ENCODE results near the gene OAS2. TPM values are rescaled to one million over a fixed set of nuclear protein-coding genes. Genes with fewer than 3 reads are reported as not detected.
A peak's percentile ranks its signal among the peaks of the same experiment; 100 is the strongest.

Gene OAS2
- 10 to 100 TPM; 27.8 to 36.0 (median 34.9) TPM for total RNA-seq

DNA sequence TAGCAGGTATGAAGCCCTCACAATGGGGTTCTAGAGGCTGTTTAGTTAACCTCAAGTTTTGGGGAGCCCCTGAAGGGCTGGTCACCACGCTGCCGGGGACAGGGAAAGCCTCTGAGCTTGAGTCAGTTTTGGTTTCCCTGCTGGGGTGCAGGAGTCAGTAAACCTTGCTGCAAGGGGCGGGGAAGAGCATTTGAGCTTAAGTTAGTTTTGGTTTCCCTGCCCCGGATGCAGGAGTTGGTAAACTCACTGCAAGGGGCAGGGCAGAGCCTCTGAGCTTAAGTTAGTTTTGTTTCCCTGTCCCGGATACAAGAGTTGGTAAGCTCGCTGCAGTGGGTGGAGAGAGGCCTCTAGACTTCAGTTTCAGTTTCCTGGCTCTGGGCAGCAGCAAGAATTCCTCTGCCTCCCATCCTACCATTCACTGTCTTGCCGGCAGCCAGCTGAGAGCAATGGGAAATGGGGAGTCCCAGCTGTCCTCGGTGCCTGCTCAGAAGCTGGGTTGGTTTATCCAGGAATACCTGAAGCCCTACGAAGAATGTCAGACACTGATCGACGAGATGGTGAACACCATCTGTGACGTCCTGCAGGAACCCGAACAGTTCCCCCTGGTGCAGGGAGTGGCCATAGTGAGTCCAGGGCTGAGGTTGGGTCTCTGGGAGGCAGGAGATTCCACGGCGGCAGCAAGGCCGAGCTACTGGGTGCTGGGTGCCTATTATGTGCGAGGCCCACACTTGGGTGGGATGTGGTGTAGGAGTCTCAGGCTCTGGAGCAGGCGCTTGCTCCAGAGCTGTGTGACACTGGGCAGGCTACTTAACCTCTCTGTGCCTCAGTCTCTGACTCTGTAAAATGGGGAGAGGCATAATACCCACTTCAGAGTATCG is at the start of gene OAS2:
TSS of gene OAS2 (plus strand) at position 357 of the 878 bp plus-strand sequence. CDS start at position 447, 90 bp downstream.
- ATAC-seq (peak; percentile 94 to 95), DNase-seq (peak; percentile 68)
- Mint-ChIP-seq H3K27me3 (ENCODE audit: low read depth) (no peaks in the 10 kb centered on the region), H3K4me3 (peak within 1 kb of the TSS; percentile 98), H3K9me3 (peaks cover 7% of the 10 kb centered on the region), H3K4me1 (ENCODE audit: low read depth) (peaks cover 49% of the 10 kb centered on the region), H3K36me3 (ENCODE audit: insufficient read depth) (peaks cover 14% of the 10 kb centered on the region)

GRCh38 chr12:112928978-112929377 is 49.3 kb upstream of the OAS2 start:
- Mint-ChIP-seq H3K4me3 (no peak overlapping the region), H3K9me3 (peaks cover 9% of the 10 kb centered on the region), H3K36me3 (ENCODE audit: insufficient read depth) (peaks cover 9% of the 10 kb centered on the region), H3K4me1 (ENCODE audit: low read depth) (peaks cover 5% of the 10 kb centered on the region), H3K27me3 (ENCODE audit: low read depth) (no peaks in the 10 kb centered on the region)
- no peak for DNase-seq
- no peak for ATAC-seq

DNA sequence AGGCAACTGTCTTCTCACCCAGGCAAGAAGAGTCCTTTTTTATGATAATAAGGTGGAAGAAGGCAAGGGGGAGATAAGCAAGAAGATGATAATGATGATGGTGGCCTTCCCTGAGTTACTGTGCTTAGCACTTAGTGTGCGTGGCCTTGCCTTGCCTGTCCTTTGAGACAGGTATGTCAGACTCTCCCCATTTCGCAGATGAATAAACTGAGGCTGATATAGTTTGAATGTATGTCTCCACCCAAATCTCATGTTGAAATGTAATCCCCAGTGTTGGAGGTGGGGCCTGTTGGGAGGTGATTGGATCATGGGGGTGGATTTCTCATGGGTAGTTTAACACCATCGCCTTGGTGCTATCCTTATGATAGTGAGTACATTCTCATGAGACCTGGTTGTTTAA is 48.6 kb upstream of the OAS2 start:
- DNase-seq (no peak), ATAC-seq (no peak)
- H3K4me3 Mint-ChIP-seq = no peak overlapping the region
- H3K4me1 Mint-ChIP-seq (ENCODE audit: low read depth) = peaks cover 8% of the 10 kb centered on the region
- peaks cover 9% of the 10 kb centered on the region for H3K9me3 Mint-ChIP-seq
- H3K36me3 Mint-ChIP-seq (ENCODE audit: insufficient read depth) = peaks cover 7% of the 10 kb centered on the region
- H3K27me3 Mint-ChIP-seq (ENCODE audit: low read depth) = no peaks in the 10 kb centered on the region

DNA sequence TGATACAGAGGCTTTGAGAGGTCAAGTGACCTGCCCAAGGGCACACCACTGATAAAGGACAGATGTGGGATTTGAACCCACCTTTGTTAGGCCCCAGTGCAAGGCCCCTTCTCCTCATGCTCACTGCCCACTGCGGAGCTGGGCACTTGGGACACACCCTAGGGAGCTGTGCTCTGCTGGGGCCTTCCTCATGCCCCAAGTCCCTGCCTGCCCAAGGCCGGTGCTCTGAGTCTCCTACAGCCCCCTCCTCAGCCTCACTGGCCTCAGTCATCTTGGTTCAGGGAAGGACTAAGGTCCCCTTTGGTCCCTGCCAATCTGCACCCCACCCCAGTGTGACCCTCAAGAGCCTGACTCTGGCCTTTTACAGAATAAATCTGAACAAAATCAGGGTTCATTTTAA is 48.0 kb upstream of the OAS2 start:
- ATAC-seq (no peak), DNase-seq (no peak)
- peaks cover 5% of the 10 kb centered on the region for H3K36me3 Mint-ChIP-seq (ENCODE audit: insufficient read depth)
- no peaks in the 10 kb centered on the region for H3K27me3 Mint-ChIP-seq (ENCODE audit: low read depth)
- H3K4me1 Mint-ChIP-seq (ENCODE audit: low read depth) = peaks cover 7% of the 10 kb centered on the region
- peaks cover 9% of the 10 kb centered on the region for H3K9me3 Mint-ChIP-seq
- H3K4me3 Mint-ChIP-seq = no peak overlapping the region

- Mint-ChIP-seq H3K4me1 (ENCODE audit: low read depth) (peaks cover 15% of the 10 kb centered on the region), H3K9me3 (peaks cover 3% of the 10 kb centered on the region), H3K36me3 (ENCODE audit: insufficient read depth) (peaks cover 2% of the 10 kb centered on the region), H3K27me3 (ENCODE audit: low read depth) (no peaks in the 10 kb centered on the region), H3K4me3 (no peak overlapping the region)
- DNase-seq = no peak
- ATAC-seq = no peak
Observed at GRCh38 chr12:112932485-112933128, 45.7 kb upstream of the OAS2 start.

GRCh38 chr12:112933129-112933505 is 45.2 kb upstream of the OAS2 start:
- Mint-ChIP-seq H3K27me3 (ENCODE audit: low read depth) (no peaks in the 10 kb centered on the region), H3K36me3 (ENCODE audit: insufficient read depth) (peaks cover 2% of the 10 kb centered on the region), H3K9me3 (no peaks in the 10 kb centered on the region), H3K4me1 (ENCODE audit: low read depth) (peaks cover 21% of the 10 kb centered on the region), H3K4me3 (no peak overlapping the region)
- ATAC-seq = no peak
- no peak for DNase-seq

DNA sequence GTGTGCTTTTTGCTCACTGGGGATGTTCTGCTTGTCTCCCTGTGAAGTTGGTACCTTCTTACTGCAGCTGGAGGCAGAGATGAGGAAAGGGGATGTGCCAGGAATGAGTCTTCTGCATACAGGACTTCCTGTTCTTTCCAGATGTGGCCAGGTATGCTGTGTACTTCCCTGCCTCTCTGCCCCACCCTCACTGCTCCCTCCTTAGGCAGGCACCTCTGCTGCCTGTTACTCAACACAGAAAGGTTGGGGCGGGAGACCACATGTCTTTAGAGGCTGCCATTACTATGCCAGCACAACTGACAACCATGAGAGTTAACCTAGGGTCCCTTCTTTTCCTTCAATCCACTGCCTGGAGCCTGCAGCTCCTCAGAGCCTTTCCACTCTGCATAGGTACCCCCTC is 42.1 kb upstream of the OAS2 start:
- no peak for ATAC-seq
- Mint-ChIP-seq H3K36me3 (ENCODE audit: insufficient read depth) (no peaks in the 10 kb centered on the region), H3K4me1 (ENCODE audit: low read depth) (peaks cover 42% of the 10 kb centered on the region), H3K27me3 (ENCODE audit: low read depth) (no peaks in the 10 kb centered on the region), H3K4me3 (no peak overlapping the region), H3K9me3 (no peaks in the 10 kb centered on the region)
- no peak for DNase-seq

DNA sequence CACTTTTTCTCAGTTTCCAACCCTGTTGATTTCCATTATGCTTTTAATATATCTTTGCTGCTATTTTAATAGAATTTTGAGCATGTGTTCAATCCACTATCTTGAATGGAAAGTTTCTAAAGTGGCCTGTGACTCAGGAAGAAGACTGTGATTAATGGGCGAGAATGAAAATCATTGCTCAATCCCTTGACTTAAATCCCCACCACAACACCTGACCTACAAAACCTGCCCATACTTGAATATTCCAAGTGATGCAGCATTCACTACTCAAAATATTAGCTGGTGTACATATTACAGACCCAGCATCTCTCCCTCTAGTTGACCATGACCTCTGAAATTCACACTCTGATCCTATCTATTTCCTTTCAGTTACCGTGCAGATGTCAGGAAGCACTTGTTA is 41.4 kb upstream of the OAS2 start:
- ATAC-seq (no peak), DNase-seq (no peak)
- peak overlapping the region; percentile 3 for H3K4me3 Mint-ChIP-seq
- peaks cover 44% of the 10 kb centered on the region for H3K4me1 Mint-ChIP-seq (ENCODE audit: low read depth)
- no peaks in the 10 kb centered on the region for H3K27me3 Mint-ChIP-seq (ENCODE audit: low read depth)
- H3K36me3 Mint-ChIP-seq (ENCODE audit: insufficient read depth) = no peaks in the 10 kb centered on the region
- no peaks in the 10 kb centered on the region for H3K9me3 Mint-ChIP-seq

DNA sequence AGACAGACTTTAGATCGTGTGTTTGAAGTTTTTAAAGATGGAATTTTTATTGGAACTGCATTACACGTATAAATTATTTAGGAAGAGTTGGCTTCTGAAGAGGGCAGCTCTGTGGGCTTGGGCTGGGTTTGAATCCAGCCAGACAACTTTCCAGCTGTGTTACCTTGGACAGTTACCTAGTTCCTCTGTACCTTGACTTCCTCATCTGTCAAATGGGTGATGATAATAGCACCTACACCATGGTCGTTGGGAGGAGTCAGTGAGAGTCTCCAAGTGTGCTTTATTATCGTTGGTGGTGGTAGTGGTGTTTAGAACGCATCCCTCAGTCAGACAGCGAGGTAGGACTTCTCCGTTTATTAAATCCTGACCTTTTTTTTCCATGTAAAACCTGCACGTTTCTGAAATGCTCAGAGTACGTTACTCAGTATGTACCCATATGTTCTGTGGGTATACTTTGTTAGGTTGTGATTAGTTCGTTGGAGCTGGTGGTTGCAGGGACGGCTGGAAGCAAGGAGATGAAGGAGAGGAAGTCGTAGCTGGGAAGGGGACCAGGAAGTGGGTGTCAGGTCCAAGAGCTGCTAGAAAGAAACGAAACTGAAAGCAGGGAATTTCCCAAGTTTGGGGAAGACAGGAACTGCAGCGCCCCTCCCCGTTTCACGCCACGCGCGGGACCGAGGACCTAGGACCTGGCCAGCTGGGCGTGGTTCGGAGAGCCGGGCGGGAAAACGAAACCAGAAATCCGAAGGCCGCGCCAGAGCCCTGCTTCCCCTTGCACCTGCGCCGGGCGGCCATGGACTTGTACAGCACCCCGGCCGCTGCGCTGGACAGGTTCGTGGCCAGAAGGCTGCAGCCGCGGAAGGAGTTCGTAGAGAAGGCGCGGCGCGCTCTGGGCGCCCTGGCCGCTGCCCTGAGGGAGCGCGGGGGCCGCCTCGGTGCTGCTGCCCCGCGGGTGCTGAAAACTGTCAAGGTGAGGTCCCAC is 40.3 kb upstream of the OAS2 start, which contains the start of gene OAS3:
TSS of gene OAS3 (plus strand) at position 734 of the 979 bp plus-strand sequence. CDS start at position 791, 57 bp downstream.
- Mint-ChIP-seq H3K4me3 (peak within 1 kb of the TSS; percentile 90), H3K9me3 (no peaks in the 10 kb centered on the region), H3K27me3 (ENCODE audit: low read depth) (no peaks in the 10 kb centered on the region), H3K4me1 (ENCODE audit: low read depth) (peaks cover 44% of the 10 kb centered on the region), H3K36me3 (ENCODE audit: insufficient read depth) (no peaks in the 10 kb centered on the region)
- peak; percentile 58 to 60 for ATAC-seq
- DNase-seq = peak; percentile 65

- ATAC-seq (peak; percentile 9 to 10), DNase-seq (no peak)
- Mint-ChIP-seq H3K27me3 (ENCODE audit: low read depth) (no peaks in the 10 kb centered on the region), H3K36me3 (ENCODE audit: insufficient read depth) (no peaks in the 10 kb centered on the region), H3K9me3 (no peaks in the 10 kb centered on the region), H3K4me1 (ENCODE audit: low read depth) (peaks cover 44% of the 10 kb centered on the region), H3K4me3 (peak overlapping the region; percentile 90)
Observed at GRCh38 chr12:112938751-112939150, 39.6 kb upstream of the OAS2 start.

- DNase-seq = no peak
- peaks cover 42% of the 10 kb centered on the region for H3K4me1 Mint-ChIP-seq (ENCODE audit: low read depth)
- peak; percentile 24 to 25 for ATAC-seq
- no peaks in the 10 kb centered on the region for H3K27me3 Mint-ChIP-seq (ENCODE audit: low read depth)
- peaks cover 8% of the 10 kb centered on the region for H3K36me3 Mint-ChIP-seq (ENCODE audit: insufficient read depth)
- peak overlapping the region; percentile 90 for H3K4me3 Mint-ChIP-seq
- H3K9me3 Mint-ChIP-seq = no peaks in the 10 kb centered on the region
Observed at GRCh38 chr12:112939761-112940381, 38.4 kb upstream of the OAS2 start.

DNA sequence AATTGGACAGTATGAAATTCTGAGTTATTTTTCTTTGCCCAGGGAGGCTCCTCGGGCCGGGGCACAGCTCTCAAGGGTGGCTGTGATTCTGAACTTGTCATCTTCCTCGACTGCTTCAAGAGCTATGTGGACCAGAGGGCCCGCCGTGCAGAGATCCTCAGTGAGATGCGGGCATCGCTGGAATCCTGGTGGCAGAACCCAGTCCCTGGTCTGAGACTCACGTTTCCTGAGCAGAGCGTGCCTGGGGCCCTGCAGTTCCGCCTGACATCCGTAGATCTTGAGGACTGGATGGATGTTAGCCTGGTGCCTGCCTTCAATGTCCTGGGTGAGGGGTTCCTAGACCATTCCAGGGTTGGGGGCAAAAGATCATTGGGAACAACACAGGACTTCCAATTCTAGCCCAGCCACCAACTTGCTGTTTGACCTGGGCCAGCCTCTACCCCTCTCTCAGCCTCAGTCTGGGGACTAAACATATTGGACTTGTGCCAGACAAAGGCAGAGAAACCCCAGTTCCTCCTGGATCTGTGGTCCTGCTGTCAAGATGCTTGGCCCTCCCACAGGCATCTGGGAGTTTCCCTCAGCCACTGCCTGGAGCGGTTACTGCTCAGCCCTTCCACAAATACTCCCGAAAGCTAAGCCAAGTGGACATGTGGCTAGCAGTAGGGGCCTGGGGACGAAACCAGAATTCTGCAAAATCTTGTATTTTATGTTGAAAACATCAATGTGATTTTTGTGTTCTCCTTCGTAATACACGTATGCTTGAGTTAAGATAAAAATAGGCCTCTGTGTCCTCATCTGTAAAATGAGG is 36.6 kb upstream of the OAS2 start:
- DNase-seq (no peak), ATAC-seq (no peak)
- peaks cover 18% of the 10 kb centered on the region for H3K36me3 Mint-ChIP-seq (ENCODE audit: insufficient read depth)
- H3K4me3 Mint-ChIP-seq = no peak overlapping the region
- H3K9me3 Mint-ChIP-seq = no peaks in the 10 kb centered on the region
- H3K27me3 Mint-ChIP-seq (ENCODE audit: low read depth) = no peaks in the 10 kb centered on the region
- H3K4me1 Mint-ChIP-seq (ENCODE audit: low read depth) = peaks cover 38% of the 10 kb centered on the region

DNA sequence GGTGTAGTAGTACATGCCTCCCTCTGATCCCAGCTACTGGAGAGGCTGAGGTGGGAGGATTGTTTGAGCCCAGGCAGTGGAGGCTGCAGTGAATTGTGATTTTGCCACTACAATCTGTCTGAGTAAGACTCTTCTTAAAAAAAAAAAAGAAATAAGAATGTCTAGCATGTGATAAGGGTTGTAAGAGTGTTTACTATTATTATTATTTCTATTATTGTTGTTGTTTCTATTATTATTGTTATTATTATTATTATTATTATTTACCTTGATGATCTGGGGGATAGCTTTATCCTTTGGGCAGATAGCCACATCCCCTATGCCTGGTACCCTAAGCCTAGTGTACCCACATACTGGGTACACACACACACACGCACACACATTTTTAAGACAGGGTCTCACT is 35.7 kb upstream of the OAS2 start:
- Mint-ChIP-seq H3K36me3 (ENCODE audit: insufficient read depth) (peaks cover 26% of the 10 kb centered on the region), H3K27me3 (ENCODE audit: low read depth) (no peaks in the 10 kb centered on the region), H3K4me1 (ENCODE audit: low read depth) (peaks cover 31% of the 10 kb centered on the region), H3K4me3 (no peak overlapping the region), H3K9me3 (no peaks in the 10 kb centered on the region)
- no peak for ATAC-seq
- DNase-seq = no peak

All from activated T-cell treated with anti-CD3 and anti-CD28 coated beads, Interleukin-2, amount 50 U/mL, for 4 hours (primary cell).